ENCODE results near the gene HNF4A.
"Not testable (repeated sequence)": the region's sequence is repeated elsewhere in the genome, so short reads cannot be mapped to it uniquely, and the experiment has no call there.

Gene HNF4A

DNA sequence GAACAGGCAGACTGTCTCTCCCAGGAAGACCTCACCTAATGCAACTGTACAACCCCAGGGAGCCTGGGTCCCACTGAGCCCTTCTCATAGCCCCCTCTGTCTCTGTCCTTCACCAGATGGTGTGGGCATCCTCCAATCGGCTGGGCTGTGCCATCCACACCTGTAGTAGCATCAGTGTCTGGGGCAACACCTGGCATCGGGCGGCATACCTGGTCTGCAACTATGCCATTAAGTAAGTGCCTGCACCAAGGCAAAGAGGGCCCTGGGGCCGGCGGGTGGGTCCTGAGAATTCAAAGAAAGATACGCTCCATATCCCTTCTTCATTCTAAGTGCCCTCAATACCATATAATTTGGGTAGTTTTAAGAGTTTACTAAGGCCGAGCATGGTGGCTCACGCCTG is 10.4 kb upstream of the HNF4A start:
- DNase-seq (ENCODE audit: low read depth in 2 of 2, low spot score in 1 of 2), result no peak

DNA sequence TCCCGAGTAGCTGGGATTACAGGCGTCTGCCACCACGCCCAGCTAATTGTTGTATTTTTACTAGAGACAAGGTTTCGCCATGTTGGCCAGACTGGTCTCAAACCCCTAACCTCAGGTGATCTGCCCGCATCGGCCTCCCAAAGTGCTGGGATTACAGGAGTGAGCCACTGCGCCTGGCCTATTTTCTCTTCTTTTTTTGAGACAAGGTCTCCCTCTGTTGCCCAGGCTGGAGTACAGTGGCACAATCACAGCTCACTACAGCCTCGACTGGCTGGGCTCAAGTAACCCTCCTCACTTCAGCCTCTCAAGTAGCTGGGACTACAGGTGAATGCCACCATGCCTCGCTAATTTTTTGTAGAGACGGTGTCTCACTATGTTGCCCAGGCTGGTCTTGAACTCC is 9.6 kb upstream of the HNF4A start:
- not testable (repeated sequence) for DNase-seq (ENCODE audit: low read depth in 2 of 2, low spot score in 1 of 2)

DNA sequence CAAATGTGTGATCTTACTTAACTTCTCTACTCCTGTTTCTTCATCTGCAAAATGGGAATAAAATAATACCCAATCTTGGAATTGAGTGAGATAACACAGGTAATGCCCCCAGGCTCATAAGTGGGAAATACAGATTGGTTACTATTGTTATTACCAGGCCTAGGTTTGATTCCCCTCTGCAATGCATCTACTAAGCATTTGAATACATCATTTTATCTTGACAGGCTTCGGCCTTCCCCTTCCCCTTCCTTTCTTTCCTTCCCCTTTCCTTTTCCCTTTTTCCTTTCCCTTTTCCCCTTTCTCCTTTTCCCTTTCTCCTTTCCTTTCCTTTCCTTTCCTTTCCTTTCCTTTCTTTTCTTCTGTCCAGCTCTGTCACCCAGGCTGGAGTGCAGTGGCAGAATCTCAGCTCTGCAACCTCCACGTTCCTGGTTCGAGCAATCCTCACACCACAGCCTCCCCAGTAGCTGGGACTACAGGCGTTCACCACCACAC is 7.3 kb upstream of the HNF4A start:
- DNase-seq (ENCODE audit: low read depth in 2 of 2, low spot score in 1 of 2), result no peak

DNA sequence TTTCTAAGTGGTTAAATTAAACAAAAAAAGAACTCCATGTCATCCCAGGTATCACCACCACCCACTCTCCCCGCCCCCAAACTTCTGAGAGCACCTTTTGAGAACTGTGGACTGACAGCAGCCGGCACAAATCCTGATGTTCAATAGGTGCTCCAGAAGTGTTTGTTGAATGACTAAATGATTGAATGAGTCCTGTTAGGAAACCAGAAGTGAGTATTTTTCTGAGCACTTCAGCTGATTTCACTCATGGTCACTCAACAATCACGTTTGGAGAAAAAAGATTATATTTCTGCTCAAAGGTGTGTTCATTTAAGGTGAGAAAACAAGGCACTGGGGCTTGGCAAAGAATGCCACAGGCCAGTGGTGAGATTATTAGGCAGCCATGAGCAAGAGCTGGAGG is 6.2 kb upstream of the HNF4A start:
- no peak for DNase-seq (ENCODE audit: low read depth in 2 of 2, low spot score in 1 of 2)

DNA sequence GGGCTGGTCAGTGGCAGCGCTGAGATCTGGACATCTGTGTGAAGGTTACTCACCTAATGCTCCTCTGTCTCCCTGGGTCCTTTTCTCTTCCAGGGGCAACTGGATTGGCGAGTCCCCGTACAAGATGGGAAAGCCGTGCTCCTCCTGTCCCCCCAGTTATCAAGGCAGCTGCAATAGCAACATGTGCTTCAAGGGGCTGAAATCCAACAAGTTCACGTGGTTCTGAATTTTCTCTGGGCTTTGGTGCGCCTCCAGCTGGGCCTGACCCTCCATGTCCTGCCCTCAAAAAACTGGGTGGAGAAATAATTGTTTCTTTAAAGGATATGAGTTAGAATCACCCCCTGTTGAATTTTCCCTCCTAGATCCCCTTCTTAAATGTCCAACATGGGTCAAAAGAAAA is 4.9 kb upstream of the HNF4A start:
- no peak for DNase-seq (ENCODE audit: low read depth in 2 of 2, low spot score in 1 of 2)

- DNase-seq (ENCODE audit: low read depth in 2 of 2, low spot score in 1 of 2), result no peak
These were observed 461 bp upstream of the HNF4A start for GRCh38 chr20:44354979-44355497.

DNA sequence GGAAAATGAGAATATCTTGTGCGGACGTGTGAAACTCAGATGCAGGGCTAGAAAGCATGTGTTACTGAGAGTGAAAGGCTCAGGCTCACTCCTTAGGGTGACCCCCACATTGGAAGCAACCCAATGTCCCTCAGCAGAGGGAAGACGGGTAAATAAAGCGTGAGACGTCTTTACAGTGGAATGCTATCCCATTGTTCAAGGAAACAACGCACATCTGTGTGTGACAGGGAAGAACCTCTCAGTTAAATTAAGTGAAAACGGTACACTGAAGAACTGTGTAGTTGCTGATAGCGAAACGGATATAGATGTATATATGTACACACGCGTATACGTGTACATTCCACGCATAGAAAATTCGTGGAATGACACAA is 839 bp downstream of the HNF4A start:
- DNase-seq (ENCODE audit: low read depth in 2 of 2, low spot score in 1 of 2), result no peak

DNA sequence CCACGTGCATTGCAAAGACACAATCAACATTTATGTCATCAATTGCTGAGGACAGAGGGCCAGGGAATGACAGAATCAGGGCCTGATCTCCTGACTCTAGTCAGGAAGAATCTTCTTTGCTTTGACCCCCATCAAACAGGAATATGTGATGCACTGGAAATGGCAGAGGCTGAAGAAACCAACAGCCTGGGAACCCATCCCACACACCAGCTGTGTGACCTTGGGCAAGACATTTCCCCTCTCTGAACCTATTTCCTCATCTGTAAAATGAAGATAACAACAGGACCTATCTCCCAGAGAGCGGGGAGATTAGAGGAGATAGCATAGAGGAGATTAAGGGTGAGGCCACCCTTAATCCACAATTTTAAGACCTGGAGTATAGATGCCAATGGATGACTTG is 1.5 kb downstream of the HNF4A start:
- DNase-seq (ENCODE audit: low read depth in 2 of 2, low spot score in 1 of 2), result no peak

GRCh38 chr20:44357555-44358125 is 2.1 kb downstream of the HNF4A start:
- DNase-seq (ENCODE audit: low read depth in 2 of 2, low spot score in 1 of 2), result no peak

DNA sequence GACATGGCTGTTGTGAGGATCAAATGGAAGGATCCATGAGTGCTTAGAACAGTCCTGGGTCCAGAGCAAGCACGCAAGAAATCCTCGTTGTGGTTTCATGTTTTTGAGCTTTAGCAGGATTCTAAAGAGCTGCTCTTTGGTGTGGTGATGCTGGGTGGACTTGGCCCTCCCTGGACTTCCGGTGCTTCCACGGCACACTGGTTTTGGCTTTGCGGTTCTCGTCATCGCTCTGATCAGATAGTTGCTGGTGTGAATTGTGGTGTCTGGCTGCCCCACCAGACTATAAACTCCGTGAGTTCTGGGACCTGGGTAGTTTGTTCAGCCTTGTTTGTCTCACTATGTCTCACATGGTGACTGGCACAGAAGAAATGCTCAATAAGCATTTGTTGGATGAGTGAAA is 3.3 kb downstream of the HNF4A start:
- no peak for DNase-seq (ENCODE audit: low read depth in 2 of 2, low spot score in 1 of 2)

GRCh38 chr20:44360221-44360620 is 4.7 kb downstream of the HNF4A start:
- no peak for DNase-seq (ENCODE audit: low read depth in 2 of 2, low spot score in 1 of 2)

GRCh38 chr20:44361021-44361420 is 5.5 kb downstream of the HNF4A start:
- no peak for DNase-seq (ENCODE audit: low read depth in 2 of 2, low spot score in 1 of 2)

GRCh38 chr20:44362466-44362940 is 7.0 kb downstream of the HNF4A start:
- no peak for DNase-seq (ENCODE audit: low read depth in 2 of 2, low spot score in 1 of 2)

DNA sequence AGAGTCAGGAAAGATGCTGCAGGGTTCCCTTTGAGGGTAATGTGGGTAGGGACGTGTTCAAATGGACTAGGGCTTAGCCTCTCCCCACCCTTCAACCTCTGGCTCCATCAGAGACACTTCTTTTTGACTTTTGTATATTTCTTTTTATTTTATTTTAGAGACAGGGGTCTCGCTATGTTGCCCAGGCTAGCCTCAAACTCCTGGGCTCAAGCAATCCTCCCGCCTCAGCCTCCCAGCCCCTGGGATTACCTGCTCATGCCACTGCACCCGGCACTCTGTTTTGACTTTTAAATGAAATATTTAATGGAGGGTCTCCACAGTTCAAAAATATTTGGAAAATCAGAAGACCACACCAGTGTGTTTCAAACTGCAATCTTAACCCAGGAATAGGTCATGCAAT is 8.6 kb downstream of the HNF4A start:
- no peak for DNase-seq (ENCODE audit: low read depth in 2 of 2, low spot score in 1 of 2)

DNA sequence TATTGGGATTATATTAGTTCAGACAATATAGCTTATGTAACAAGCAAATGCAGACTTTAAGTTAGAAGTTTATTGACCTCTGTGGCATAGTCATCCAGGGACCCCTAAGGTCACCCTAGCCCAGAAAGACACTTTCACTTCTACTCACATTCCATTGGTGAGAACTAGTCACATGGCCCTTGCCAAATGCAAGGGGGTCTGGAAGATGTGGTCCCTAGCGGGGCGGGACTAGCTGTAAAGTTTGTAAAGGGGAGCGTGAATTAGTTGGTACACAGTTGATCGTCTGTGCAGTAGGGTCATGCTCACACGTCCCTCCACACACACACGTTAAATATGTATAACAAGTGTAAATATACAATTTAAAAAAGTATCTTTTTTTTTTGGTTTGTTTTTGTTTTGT is 9.3 kb downstream of the HNF4A start:
- no peak for DNase-seq (ENCODE audit: low read depth in 2 of 2, low spot score in 1 of 2)

DNA sequence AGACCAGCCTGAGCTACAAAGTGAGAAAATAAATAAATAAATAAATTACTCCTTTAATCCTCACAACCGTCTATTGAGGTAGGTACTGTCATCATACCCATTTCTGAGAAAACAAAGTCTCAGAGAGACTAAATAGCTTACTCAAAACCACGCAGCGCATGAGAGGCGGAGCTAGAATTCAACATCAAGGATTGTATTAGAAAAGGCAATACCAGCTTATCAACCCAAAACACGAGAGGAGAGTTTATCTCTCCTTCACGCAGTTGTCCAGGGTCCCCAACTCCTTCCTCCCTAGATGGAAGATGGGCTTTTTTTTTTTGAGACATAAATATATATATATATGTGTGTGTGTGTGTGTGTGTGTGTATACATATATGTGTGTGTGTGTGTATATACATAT is 12.2 kb downstream of the HNF4A start:
- no peak for DNase-seq (ENCODE audit: low read depth in 2 of 2, low spot score in 1 of 2)

GRCh38 chr20:44370639-44371218 is 15.2 kb downstream of the HNF4A start:
- DNase-seq (ENCODE audit: low read depth in 2 of 2, low spot score in 1 of 2), result no peak

DNA sequence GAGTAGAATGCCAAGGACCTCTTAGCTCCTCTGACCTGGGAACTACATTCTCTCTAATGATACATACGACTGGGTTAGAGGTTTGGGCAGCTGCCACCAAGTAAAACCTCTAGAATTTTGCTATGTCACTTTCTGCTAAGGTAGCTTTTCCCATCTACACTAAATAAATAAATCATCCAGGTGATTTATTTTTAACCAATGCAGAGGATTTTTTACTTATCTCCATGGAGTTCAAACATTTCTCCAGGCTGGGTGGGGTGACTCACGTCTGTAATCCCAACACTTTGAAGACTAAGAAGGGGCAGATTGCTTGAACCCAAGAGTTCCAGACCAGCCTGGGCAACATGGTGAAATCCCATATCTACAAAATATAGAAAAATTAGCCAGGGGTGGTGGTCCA is 27.1 kb downstream of the HNF4A start:
- no peak for DNase-seq (ENCODE audit: low read depth in 2 of 2, low spot score in 1 of 2)

DNA sequence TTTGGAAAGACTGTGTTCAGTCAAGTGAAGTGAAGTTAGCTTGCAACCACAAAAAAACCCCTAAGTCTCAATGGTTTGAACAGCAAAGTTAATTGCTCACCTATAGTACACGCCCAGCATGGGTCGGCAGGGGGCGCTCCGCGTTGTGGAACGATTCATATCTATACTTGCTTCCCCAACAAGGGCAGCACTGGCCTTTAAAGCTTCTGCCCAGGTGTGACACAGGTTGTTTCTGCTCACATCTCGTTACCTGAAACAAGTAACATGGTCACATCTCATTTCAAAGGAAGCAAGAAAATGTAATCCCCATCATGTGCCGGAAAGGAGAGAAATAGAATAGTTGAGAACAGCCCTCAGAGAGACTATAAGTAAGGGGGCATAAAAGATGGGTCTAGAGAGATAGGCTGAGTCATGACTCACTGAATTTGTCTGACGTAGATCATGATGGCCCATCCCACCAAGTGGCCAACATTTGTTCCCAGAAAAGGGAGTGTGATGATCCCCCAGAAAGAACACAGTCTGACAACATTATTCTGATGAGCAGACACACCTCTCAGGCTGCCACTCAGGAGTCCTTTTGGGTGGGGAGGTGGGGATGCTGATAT is 29.0 kb downstream of the HNF4A start:
- DNase-seq (ENCODE audit: low read depth in 2 of 2, low spot score in 1 of 2), result peak; percentile 64 to 70

- DNase-seq (ENCODE audit: low read depth in 2 of 2, low spot score in 1 of 2), result peak; percentile 15 to 36
These were observed 33.0 kb downstream of the HNF4A start for GRCh38 chr20:44388466-44389023.

- no peak for DNase-seq (ENCODE audit: low read depth in 2 of 2, low spot score in 1 of 2)
These were observed 34.4 kb downstream of the HNF4A start for GRCh38 chr20:44389871-44390270.

- DNase-seq (ENCODE audit: low read depth in 2 of 2, low spot score in 1 of 2), result no peak
These were observed 34.8 kb downstream of the HNF4A start for GRCh38 chr20:44390280-44390679.
